ENCODE data around the gene RBM43.

Gene RBM43

DNA sequence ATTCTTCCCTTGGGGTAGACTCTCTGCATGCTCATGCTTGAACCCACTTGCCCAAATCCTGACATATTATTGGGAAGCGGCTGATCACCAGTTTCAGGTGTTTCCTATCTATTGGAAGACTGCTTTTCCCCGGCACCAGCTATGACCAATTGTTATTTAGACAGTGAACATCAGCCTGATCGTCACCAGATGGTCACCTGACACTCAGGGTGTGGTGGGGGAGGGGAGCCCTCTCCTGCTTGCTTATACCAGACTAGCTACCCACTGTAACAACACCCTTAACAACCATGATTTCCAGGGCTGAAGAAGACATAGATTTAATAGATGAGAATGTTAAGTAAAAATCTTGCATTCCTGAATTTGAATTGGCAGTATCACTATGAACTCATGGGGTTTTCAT is 44.3 kb downstream of the RBM43 start:
- DNase-seq (ENCODE audit: low read depth, low spot score), result no peak

GRCh38 chr2:151207100-151207499 is 54.6 kb downstream of the RBM43 start:
- DNase-seq (ENCODE audit: low read depth, low spot score), result no peak

DNA sequence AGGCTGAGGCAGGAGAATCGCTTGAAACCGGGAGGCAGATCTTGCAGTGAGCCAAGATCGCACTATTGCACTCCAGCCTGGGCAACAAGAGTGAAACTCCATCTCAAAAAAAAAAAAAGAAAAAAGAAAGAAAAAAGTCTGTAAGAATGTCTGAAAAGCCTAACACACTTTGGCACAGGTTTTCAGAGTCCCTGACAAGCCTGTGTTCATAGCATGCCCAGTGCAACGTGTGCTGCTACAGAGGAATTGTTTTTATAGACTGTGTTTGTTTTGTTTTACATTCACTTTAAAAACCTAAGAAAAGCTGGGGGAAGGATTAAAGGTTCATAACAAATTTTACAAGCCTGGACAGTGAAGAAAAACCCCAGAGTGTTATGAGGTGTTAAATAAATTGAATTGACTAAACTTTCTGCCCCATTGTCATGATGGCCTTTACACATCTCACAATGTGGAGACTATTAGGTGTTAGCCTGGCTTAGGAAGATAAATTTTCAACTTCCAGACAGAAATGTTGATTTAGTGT is 55.2 kb downstream of the RBM43 start:
- DNase-seq (ENCODE audit: low read depth, low spot score), result no peak

DNA sequence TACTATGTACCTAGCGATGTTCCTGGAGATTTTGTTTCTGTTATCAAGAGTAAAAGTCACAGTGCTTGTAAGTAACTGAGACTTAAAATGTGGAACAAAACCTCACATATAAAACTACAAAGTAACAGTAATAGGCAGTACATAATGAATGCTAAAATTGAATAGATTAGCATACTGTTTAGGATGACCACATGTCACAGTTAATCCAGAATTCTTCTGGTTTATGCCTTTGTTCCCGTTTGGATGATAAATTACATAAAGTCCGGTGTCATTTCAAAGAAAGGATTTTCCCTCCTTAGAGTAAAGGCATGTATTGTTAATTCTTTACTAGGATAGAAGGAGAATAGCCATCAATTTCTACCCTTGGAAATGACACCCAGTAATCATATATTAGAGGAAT is 56.1 kb downstream of the RBM43 start:
- no peak for DNase-seq (ENCODE audit: low read depth, low spot score)

GRCh38 chr2:151204756-151205155 is 56.9 kb downstream of the RBM43 start:
- DNase-seq (ENCODE audit: low read depth, low spot score), result no peak

DNA sequence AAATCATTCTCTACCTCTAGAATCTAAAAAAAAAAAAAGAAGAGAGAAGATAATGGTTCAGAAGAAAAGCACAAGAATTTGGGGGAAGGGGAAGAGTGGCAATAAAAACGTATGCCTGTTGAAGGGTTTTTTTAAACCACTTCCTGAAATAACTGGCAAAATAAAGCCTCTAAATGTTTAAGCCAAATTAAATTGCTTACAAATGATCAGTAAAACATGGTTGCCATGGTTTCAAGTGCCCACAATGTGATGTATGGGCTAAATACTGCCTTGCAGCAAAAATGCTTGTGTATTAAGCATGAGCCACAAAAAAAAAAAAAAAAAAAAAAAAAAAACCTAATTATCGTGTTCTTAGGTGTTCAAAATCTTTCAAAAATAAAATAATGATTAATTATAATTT is 60.8 kb downstream of the RBM43 start:
- DNase-seq (ENCODE audit: low read depth, low spot score), result no peak

DNA sequence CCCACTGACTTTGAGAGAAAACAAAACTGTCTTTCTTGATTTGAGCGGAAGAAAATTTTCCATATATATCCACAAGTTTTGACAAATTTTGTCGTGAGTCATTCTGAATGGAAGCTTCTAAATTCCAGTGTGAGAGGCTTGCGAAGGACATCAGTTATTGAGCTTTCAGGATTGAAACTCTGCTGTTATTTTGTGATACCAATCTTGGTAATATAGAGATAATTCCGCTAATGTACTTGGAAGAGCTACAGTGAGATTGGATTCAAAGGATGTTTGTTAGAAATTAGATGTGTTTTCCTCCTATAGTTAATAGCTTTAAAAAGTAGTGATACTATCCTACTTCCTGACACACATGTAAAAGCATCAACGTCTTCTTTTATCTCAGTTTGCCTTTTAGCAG is 61.4 kb downstream of the RBM43 start:
- no peak for DNase-seq (ENCODE audit: low read depth, low spot score)

DNA sequence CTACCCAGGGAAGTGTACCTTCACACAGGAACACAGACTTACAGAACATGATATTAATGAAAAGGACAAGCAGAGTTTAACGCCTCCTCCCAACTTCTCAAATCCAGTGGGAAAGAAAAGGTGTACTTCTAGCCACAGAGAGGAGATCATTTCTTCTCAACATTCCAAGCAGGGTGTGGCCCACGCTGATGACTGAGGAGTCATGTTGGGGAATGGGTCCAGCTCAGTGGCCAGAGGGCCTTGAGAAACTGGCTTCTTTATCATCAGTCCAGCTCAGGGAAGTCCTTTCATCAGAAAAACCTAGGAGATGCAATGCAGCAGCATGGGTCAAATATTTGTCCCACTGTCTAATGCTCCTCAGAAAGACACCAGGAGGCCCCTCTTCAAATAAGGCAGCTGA is 63.0 kb downstream of the RBM43 start:
- DNase-seq (ENCODE audit: low read depth, low spot score), result no peak

Measured in brain pericyte (primary cell).